HG02870 (cell line): Measurements from ENCODE around the gene GPC2.
"Not testable (repeated sequence)": the region's sequence is repeated elsewhere in the genome, so short reads cannot be mapped to it uniquely, and the experiment has no call there.

Source experiments
- ATAC-seq: cut with Tn5 transposase; IDR thresholded peaks from one replicate; pipeline ENCODE4 v1.9.1; 2021; ENCODE audit warnings: mild to moderate bottlenecking, moderate library complexity; ENCODE audit not compliant: unreplicated experiment

The GPC2 gene

GRCh38 chr7:100208911-100209408 is 31.8 kb upstream of the GPC2 start:
- ATAC-seq, result peak; percentile 81

DNA sequence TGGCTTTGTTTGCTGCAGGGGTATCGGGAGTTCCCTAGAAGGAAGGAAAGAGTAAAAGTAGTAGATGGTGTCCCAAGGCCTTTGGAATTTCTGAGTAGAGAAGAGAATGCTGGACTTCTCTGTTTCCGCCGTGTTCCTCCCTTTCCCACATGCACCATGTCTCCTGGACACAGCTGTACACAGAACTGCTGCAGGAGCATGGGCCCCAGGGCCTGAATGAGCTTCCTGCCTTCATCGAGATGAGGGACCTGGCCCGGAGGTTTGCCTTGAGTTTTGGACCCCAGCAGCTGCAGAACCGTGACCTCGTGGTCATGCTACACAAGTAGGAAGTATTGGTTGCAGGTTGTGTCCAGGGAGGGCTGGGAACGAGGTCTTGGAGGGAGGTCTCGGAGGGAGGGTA is 27.3 kb upstream of the GPC2 start:
- ATAC-seq, result no peak

- no peak for ATAC-seq
Observed at GRCh38 chr7:100200693-100201092, 23.5 kb upstream of the GPC2 start.

DNA sequence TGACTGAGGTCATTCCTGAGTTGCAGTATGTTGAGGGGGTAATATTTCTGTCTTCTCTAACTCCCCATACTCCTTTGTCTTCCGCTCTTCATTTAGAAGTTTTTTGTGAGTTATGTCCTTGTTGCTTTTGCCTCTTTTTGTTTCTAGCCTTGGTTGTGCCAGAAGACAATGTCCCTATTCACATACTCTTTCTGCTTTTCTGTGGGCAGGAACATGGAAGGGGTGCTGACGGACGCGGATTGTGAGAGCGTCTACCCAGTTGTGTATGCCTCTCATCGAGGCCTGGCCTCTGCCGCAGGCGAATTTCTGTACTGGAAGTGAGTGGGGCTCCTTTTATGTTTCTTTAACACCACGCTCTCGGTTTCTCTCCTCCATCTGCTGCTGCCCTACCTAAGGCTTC is 21.1 kb upstream of the GPC2 start:
- ATAC-seq, result no peak

DNA sequence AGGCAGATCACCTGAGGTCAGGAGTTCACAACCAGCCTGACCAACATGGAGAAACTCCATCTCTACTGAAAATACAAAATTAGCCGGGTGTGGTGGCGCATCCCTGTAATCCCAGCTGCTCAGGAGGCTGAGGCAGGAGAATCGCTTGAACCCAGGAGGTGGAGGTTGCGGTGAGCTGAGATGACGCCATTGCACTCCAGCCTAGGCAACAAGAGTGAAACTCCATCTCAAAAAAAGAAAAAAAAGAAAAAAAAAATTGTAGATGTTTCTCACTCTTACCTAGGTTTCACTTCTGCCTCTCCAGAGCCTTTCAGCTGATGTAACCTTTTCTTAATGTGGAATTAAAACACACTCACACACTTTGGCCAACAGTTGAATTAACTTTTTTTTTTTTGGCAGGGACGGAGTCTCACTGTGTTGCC is 18.7 kb upstream of the GPC2 start:
- ATAC-seq, result not testable (repeated sequence)

GRCh38 chr7:100195222-100195621 is 18.0 kb upstream of the GPC2 start:
- no peak for ATAC-seq

GRCh38 chr7:100192969-100193368 is 15.8 kb upstream of the GPC2 start:
- ATAC-seq, result no peak

GRCh38 chr7:100192281-100192862 is 15.2 kb upstream of the GPC2 start:
- not testable (repeated sequence) for ATAC-seq

- ATAC-seq, result no peak
Observed at GRCh38 chr7:100191775-100192174, 14.6 kb upstream of the GPC2 start.

DNA sequence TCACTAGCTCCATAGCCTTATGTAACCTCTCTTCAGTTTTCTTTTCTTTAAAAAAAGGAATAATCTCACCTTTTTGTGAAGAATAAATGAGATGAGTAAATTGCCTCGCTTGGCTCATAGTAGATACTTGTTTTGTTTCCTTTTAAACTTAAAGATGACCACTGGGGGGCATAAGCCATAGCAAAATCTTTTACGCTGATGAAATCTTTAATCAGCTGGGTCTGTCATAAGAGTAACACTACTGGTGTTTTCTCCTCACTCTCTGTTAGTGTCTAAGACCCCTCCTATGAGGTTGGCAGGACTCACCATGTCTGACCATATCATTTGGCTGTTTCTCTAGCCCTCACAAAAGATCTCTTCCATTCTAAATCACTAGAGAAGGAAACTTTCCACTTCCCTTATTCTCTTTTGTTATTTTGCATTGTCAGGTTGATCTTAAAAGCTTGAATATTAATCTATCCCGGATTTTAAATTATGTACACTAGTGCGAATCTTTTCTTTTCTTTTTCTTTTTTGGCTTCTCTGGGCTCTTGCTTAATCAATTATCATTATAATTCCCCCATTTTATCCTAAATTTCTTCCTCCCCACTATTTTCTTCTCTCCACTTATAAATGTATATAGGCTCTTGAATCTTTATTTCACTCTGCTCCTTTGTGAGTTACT is 13.0 kb upstream of the GPC2 start:
- ATAC-seq, result no peak

DNA sequence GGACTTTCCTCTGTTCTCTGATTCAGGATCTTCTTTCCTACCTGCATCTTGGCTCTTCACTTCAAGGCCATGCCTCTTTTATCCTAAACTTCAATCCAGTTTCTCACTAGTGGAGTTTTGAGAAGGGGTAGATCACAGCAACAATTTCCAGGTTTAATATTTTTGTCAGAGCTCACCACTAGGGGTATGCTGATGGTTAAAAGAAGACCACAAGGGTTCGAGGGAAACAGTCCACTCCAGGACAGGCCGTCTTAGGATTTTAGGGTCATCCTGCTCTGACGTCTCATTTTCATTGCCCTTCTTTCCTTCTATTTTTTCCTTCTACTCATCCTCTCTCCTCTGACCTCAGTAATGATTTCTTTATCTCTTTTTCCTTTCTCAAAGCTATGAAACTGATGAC is 11.9 kb upstream of the GPC2 start:
- no peak for ATAC-seq

- ATAC-seq, result no peak
Observed at GRCh38 chr7:100185726-100186125, 8.5 kb upstream of the GPC2 start.

GRCh38 chr7:100183090-100183489 is 5.9 kb upstream of the GPC2 start:
- not testable (repeated sequence) for ATAC-seq

DNA sequence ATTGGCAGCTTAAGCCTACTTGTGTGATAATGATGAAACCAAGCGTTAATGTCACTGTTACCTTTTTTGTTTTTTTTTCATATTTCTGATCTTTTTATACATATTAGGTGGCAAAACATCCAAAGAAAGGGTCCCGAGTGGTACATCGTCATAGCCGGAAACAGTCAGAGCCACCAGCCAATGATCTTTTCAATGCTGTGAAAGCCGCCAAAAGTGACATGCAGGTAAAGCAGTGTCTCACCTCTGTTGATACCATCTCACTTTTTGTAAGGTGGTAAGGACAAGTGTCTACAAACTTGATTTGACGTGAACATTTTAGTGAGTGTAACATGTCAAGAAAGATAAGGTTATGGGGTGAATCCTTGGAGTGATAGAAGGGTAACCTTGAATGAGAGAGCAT is 5.4 kb upstream of the GPC2 start:
- not testable (repeated sequence) for ATAC-seq

DNA sequence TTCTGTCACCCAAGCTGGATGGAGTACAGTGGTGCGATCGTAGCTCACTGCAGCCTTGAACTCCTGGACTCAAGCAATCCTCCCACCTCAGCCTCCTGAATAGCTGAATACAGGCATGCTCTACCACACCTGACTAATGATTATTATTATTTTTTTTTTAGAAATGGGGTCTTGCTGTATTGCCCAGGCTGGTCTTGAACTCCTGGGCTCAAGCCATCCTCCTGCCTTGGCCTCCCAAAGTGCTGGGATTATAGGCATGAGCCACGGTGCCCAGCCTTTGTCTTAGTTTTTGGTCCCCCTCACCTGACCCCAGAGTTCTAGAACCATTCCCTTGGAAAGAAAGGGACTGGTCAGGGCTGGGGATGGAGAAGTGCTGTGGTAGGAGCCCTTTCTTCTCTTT is 2.9 kb upstream of the GPC2 start:
- not testable (repeated sequence) for ATAC-seq

- ATAC-seq, result no peak
Observed at GRCh38 chr7:100176096-100177044, 811 bp downstream of the GPC2 start.

- ATAC-seq, result no peak
Observed at GRCh38 chr7:100175296-100175935, 1.8 kb downstream of the GPC2 start.

GRCh38 chr7:100174582-100174981 is 2.6 kb downstream of the GPC2 start:
- ATAC-seq, result no peak

DNA sequence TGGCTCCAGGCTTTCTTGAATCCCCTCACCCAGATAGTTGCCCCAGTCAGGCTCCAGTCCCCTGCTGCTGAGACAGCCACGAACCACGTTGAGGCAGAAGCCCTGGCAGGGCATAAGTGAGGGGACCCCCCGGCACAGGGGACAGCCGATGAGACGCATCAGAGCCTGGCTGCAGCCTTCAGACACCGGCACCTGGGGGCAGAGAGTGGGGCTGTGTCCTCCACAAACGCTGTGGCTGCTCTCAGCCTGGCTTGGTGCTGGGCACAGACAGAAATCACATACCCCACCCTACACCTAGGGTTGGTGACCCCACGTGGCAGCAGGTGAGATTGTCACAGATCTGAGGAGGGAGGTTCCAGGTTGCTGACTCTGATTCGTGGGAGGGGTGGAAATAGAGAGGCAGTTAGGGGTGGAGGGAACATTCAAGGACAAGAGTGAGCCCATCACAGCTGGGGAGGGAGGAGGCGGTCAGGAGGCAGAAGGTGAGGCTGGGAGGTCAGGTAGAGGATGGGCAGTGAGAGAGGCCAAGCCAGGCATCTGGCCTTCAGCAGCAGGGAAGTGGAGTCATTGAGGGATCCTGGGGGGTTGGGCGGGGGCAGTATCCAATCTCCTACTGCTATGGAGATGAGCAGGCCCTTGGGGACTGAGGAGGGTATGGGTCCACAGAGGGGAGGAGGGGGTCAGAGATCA is 3.2 kb downstream of the GPC2 start:
- ATAC-seq, result no peak

GRCh38 chr7:100171840-100172239 is 5.3 kb downstream of the GPC2 start:
- ATAC-seq, result no peak
